OCI-LY7 (cell line): ENCODE data around the gene PYHIN1. TPM values are rescaled to one million over a fixed set of nuclear protein-coding genes. Genes with fewer than 3 reads are reported as not detected.

Experiments used
- BruUV-seq: library from RNA; stranded (reverse); fragments of 400-500 nt; replicated peaks from 2 replicates; lab custom pipeline; 2021; lab: Mats Ljungman, UMichigan
- CTCF ChIA-PET: fragments of 300-600 bp; sonication (Branson Sonifier 250); formaldehyde crosslinking; loops from one replicate; lab custom pipeline; 2022; ENCODE audit warnings: antibody characterized with exemption; ENCODE audit not compliant: unreplicated experiment; lab: Charles Lee
- POLR2A ChIA-PET: fragments of 300-600 bp; sonication (Branson Sonifier 250); formaldehyde crosslinking; loops from one replicate; lab custom pipeline; 2022; ENCODE audit warnings: antibody characterized with exemption; lab: Charles Lee
- DNase-seq: peaks from one replicate; pipeline ENCODE4 v3.0.0-alpha.2; 2015; ENCODE audit warnings: low spot score
- H2AFZ ChIP-seq: fragments of 200-600 bp; sonication (generic), shearing (Covaris generic); 2 replicates; pipeline ENCODE4 v1.6.1; 2014; ENCODE audit warnings: mild to moderate bottlenecking, antibody characterized with exemption, low read length, moderate library complexity
- H3K27ac ChIP-seq: fragments of 200-600 bp; sonication (generic); 2 replicates; pipeline ENCODE4 v1.5.1; 2014; ENCODE audit warnings: mixed run types, low read depth, mild to moderate bottlenecking, moderate library complexity, low read length, inconsistent platforms; ENCODE audit not compliant: poor library complexity, severe bottlenecking
- H3K36me3 ChIP-seq: fragments of 200-600 bp; sonication (generic); 2 replicates; pipeline ENCODE4 v1.6.1; 2014; ENCODE audit warnings: mild to moderate bottlenecking, antibody characterized with exemption, low read length, moderate library complexity, mixed read lengths; ENCODE audit not compliant: insufficient read depth
- H3K4me1 ChIP-seq: fragments of 200-600 bp; sonication (generic); 2 replicates; pipeline ENCODE4 v1.5.1; 2014; ENCODE audit warnings: mild to moderate bottlenecking, low read length; ENCODE audit not compliant: insufficient read depth, poor library complexity, severe bottlenecking
- H3K4me2 ChIP-seq: fragments of 200-600 bp; sonication (generic); 2 replicates; pipeline ENCODE4 v1.6.1; 2014; ENCODE audit warnings: mild to moderate bottlenecking, low read length
- H3K4me3 ChIP-seq: fragments of 200-600 bp; sonication (generic); 2 replicates; pipeline ENCODE4 v1.5.1; 2014; ENCODE audit warnings: mild to moderate bottlenecking, low read depth, low read length; ENCODE audit not compliant: poor library complexity, severe bottlenecking
- H3K79me2 ChIP-seq: fragments of 200-600 bp; sonication (generic); 2 replicates; pipeline ENCODE4 v1.6.1; 2016; ENCODE audit warnings: low read depth, mild to moderate bottlenecking, low read length, moderate library complexity, mixed read lengths; ENCODE audit not compliant: insufficient read depth
- H3K9me2 ChIP-seq: fragments of 200-600 bp; sonication (generic); 2 replicates; pipeline ENCODE4 v1.6.1; 2016; ENCODE audit warnings: mild to moderate bottlenecking, low read length, mixed read lengths; ENCODE audit not compliant: insufficient read depth
- H3K9me3 ChIP-seq: fragments of 200-600 bp; sonication (generic); 2 replicates; pipeline ENCODE4 v1.6.1; 2014; ENCODE audit warnings: mild to moderate bottlenecking, mixed run types, low read length, mixed read lengths
- H4K20me1 ChIP-seq: fragments of 200-600 bp; sonication (generic); 2 replicates; pipeline ENCODE4 v1.6.1; 2014; ENCODE audit warnings: mild to moderate bottlenecking, antibody characterized with exemption, low read length, moderate library complexity, mixed read lengths; ENCODE audit not compliant: insufficient read depth
- CTCF ChIP-seq: fragments of 200-600 bp; sonication (generic); conservative IDR thresholded peaks from 2 replicates; pipeline ENCODE4 v1.5.1; 2014; ENCODE audit warnings: mild to moderate bottlenecking, antibody characterized with exemption, low read length, moderate library complexity, mixed read lengths
- EZH2phosphoT487 ChIP-seq: fragments of 200-600 bp; sonication (generic); IDR thresholded peaks from 2 replicates; pipeline ENCODE4 v1.6.1; 2018; ENCODE audit warnings: low read depth, borderline replicate concordance, mild to moderate bottlenecking, mixed run types, antibody characterized with exemption, low read length, moderate library complexity, mixed read lengths
- intact Hi-C: fragments of 100-400 bp; cut with micrococcal nuclease; formaldehyde crosslinking; loops from one replicate; pipeline ENCODE4 v1.10.0; 2022; ENCODE audit not compliant: unreplicated experiment
- total RNA-seq, 2 experiments: library from RNA; depleted of rRNA in 1 of 2; stranded (reverse); fragments of >200 nt in 1 of 2; shearing (Covaris generic) in 1 of 2; gene quantifications; 2 replicates each; pipeline ENCODE4 v1.2.3, GENCODE V29; 2014 to 2022

The PYHIN1 gene
- total RNA-seq, 2 experiments from 2014 or later = 18.2 to 42.5 TPM

GRCh38 chr1:158898722-158899121 is 32.6 kb upstream of the PYHIN1 start:
- Histone ChIP-seq H3K9me3 (no peaks in the 10 kb centered on the region), H3K36me3 (no peaks in the 10 kb centered on the region), H4K20me1 (no peaks in the 10 kb centered on the region), H3K4me1 (no peaks in the 10 kb centered on the region), H2AFZ (no peak overlapping the region), H3K4me3 (no peak overlapping the region), H3K9me2 (no peaks in the 10 kb centered on the region), H3K4me2 (no peak overlapping the region), H3K79me2 (no peaks in the 10 kb centered on the region), H3K27ac (no peak overlapping the region)
- no TSS peak for BruUV-seq
- POLR2A ChIA-PET = no interaction called here
- no peak for DNase-seq
- CTCF ChIA-PET = no interaction called here
- TF ChIP-seq CTCF (no peak), EZH2phosphoT487 (no peak)
- intact Hi-C loops = no loop called here

- Histone ChIP-seq H3K4me1 (no peaks in the 10 kb centered on the region), H3K27ac (no peak overlapping the region), H2AFZ (no peak overlapping the region), H3K4me3 (no peak overlapping the region), H3K9me3 (no peaks in the 10 kb centered on the region), H4K20me1 (no peaks in the 10 kb centered on the region), H3K36me3 (no peaks in the 10 kb centered on the region), H3K79me2 (no peaks in the 10 kb centered on the region), H3K9me2 (no peaks in the 10 kb centered on the region), H3K4me2 (no peak overlapping the region)
- CTCF ChIA-PET = no interaction called here
- POLR2A ChIA-PET = no interaction called here
- no peak for TF ChIP-seq CTCF
- no peak for TF ChIP-seq EZH2phosphoT487
- intact Hi-C loops = no loop called here
- DNase-seq = no peak
- BruUV-seq = no TSS peak
These were observed 29.7 kb upstream of the PYHIN1 start for GRCh38 chr1:158901623-158902022.

- no TSS peak for BruUV-seq
- Histone ChIP-seq H3K79me2 (no peaks in the 10 kb centered on the region), H4K20me1 (no peaks in the 10 kb centered on the region), H3K4me1 (no peaks in the 10 kb centered on the region), H3K4me2 (no peak overlapping the region), H3K36me3 (no peaks in the 10 kb centered on the region), H3K9me3 (peaks cover 24% of the 10 kb centered on the region), H3K4me3 (no peak overlapping the region), H2AFZ (no peak overlapping the region), H3K9me2 (no peaks in the 10 kb centered on the region), H3K27ac (no peak overlapping the region)
- TF ChIP-seq CTCF = no peak
- TF ChIP-seq EZH2phosphoT487 = no peak
- no peak for DNase-seq
- intact Hi-C loops = no loop called here
- CTCF ChIA-PET = no interaction called here
- POLR2A ChIA-PET = no interaction called here
These were observed 15.3 kb upstream of the PYHIN1 start for GRCh38 chr1:158916085-158916484.
